ENCODE measurements around the gene TMEM233. TPM values are rescaled to one million over a fixed set of nuclear protein-coding genes. Genes with fewer than 3 reads are reported as not detected.

TMEM233 gene
- polyA plus RNA-seq, 1 donor from 2014 or later: not detected

GRCh38 chr12:119681111-119681510, 87.5 kb downstream of the TMEM233 start:
- no peaks in the 10 kb centered on the region for H3K9me3 ChIP-seq (ENCODE audit: low read length)
- no peak overlapping the region for H3K9ac ChIP-seq (ENCODE audit: low read length)
- H2AFZ ChIP-seq (ENCODE audit: low read depth, low read length): no peak overlapping the region
- no peak overlapping the region for H3K27ac ChIP-seq (ENCODE audit: low read length)
- TF ChIP-seq EZH2 (IDR thresholded peaks at IDR 0.05; ENCODE audit: borderline replicate concordance, insufficient read depth, low read length, poor library complexity, severe bottlenecking) (no peak), SMC3 (conservative IDR thresholded peaks at IDR 0.05; ENCODE audit: poor library complexity) (no peak), RAD21 (conservative IDR thresholded peaks at IDR 0.05) (no peak), TAF1 (IDR thresholded peaks at IDR 0.05; ENCODE audit: low read depth) (no peak), REST (IDR thresholded peaks at IDR 0.05; ENCODE audit: borderline replicate concordance) (no peak), MXI1 (conservative IDR thresholded peaks at IDR 0.05; ENCODE audit: poor library complexity, severe bottlenecking) (no peak)
- no peaks in the 10 kb centered on the region for H3K27me3 ChIP-seq (ENCODE audit: insufficient read depth, low read depth, low read length)
- no peak overlapping the region for H3K4me3 ChIP-seq (ENCODE audit: low read length)
- no peaks in the 10 kb centered on the region for H3F3A ChIP-seq (ENCODE audit: insufficient read depth, low read length, poor library complexity, severe bottlenecking)
- no peak overlapping the region for H3K4me2 ChIP-seq (ENCODE audit: low read length)
- no peaks in the 10 kb centered on the region for H3K79me2 ChIP-seq (replicated peaks; ENCODE audit: insufficient read depth, low read length)
- no peaks in the 10 kb centered on the region for H3K9me2 ChIP-seq (ENCODE audit: insufficient read depth, low read length)
- H3K36me3 ChIP-seq (ENCODE audit: insufficient read depth, low read length): peaks cover 13% of the 10 kb centered on the region
- H4K20me1 ChIP-seq (ENCODE audit: insufficient read depth): no peaks in the 10 kb centered on the region

- H3K27ac ChIP-seq (ENCODE audit: low read length): no peak overlapping the region
- no peaks in the 10 kb centered on the region for H3K9me3 ChIP-seq (ENCODE audit: low read length)
- no peaks in the 10 kb centered on the region for H3K27me3 ChIP-seq (ENCODE audit: insufficient read depth, low read depth, low read length)
- no peaks in the 10 kb centered on the region for H3F3A ChIP-seq (ENCODE audit: insufficient read depth, low read length, poor library complexity, severe bottlenecking)
- no peak for TF ChIP-seq POLR2AphosphoS5 (IDR thresholded peaks at IDR 0.05)
- no peak for TF ChIP-seq CTCF (IDR thresholded peaks at IDR 0.05; ENCODE audit: poor library complexity, severe bottlenecking)
- no peak for TF ChIP-seq SMC3 (conservative IDR thresholded peaks at IDR 0.05; ENCODE audit: poor library complexity)
- no peak for TF ChIP-seq TAF1 (IDR thresholded peaks at IDR 0.05; ENCODE audit: low read depth)
- TF ChIP-seq MXI1 (conservative IDR thresholded peaks at IDR 0.05; ENCODE audit: poor library complexity, severe bottlenecking): no peak
- TF ChIP-seq EP300 (conservative IDR thresholded peaks at IDR 0.05; ENCODE audit: poor library complexity, severe bottlenecking): no peak
- TF ChIP-seq RAD21 (conservative IDR thresholded peaks at IDR 0.05): no peak
- no peak for TF ChIP-seq EZH2 (IDR thresholded peaks at IDR 0.05; ENCODE audit: borderline replicate concordance, insufficient read depth, low read length, poor library complexity, severe bottlenecking)
- no peak for TF ChIP-seq REST (IDR thresholded peaks at IDR 0.05; ENCODE audit: borderline replicate concordance)
- H4K20me1 ChIP-seq (ENCODE audit: insufficient read depth): no peaks in the 10 kb centered on the region
- no peak overlapping the region for H3K9ac ChIP-seq (ENCODE audit: low read length)
- H3K4me3 ChIP-seq (ENCODE audit: low read length): no peak overlapping the region
- no peak overlapping the region for H2AFZ ChIP-seq (ENCODE audit: low read depth, low read length)
- no peaks in the 10 kb centered on the region for H3K9me2 ChIP-seq (ENCODE audit: insufficient read depth, low read length)
- H3K79me2 ChIP-seq (replicated peaks; ENCODE audit: insufficient read depth, low read length): no peaks in the 10 kb centered on the region
- no peak overlapping the region for H3K4me2 ChIP-seq (ENCODE audit: low read length)
- H3K36me3 ChIP-seq (ENCODE audit: insufficient read depth, low read length): peaks cover 13% of the 10 kb centered on the region
Measured at GRCh38 chr12:119681728-119682638, 88.4 kb downstream of the TMEM233 start.
